H9 (cell line): Measurements from ENCODE around the gene ALDH3A2. TPM values are rescaled to one million over a fixed set of nuclear protein-coding genes. Genes with fewer than 3 reads are reported as not detected.

Experiments used
- DNase-seq: peaks from one replicate; pipeline ENCODE4 v3.0.0-alpha.2; 2017
- H2AFZ ChIP-seq: one replicate; pipeline ENCODE4 v1.6.1; 2013; ENCODE audit warnings: mild to moderate bottlenecking, low read length, control low read depth, moderate library complexity
- H2AK5ac ChIP-seq: 2 replicates; pipeline ENCODE4 v1.6.1; 2013; ENCODE audit warnings: low read length, control low read depth, mixed read lengths; ENCODE audit not compliant: insufficient read length
- H2BK120ac ChIP-seq: one replicate; pipeline ENCODE4 v1.6.1; 2013; ENCODE audit warnings: low read depth, mild to moderate bottlenecking, low read length, control low read depth, inconsistent platforms; ENCODE audit not compliant: poor library complexity, severe bottlenecking
- H2BK12ac ChIP-seq: 2 replicates; pipeline ENCODE4 v1.6.1; 2013; ENCODE audit warnings: low read length, control low read depth, mixed read lengths, low read depth; ENCODE audit not compliant: insufficient read length
- H2BK15ac ChIP-seq: 2 replicates; pipeline ENCODE4 v1.6.1; 2013; ENCODE audit warnings: low read depth, low read length, control low read depth
- H2BK20ac ChIP-seq: one replicate; pipeline ENCODE4 v1.6.1; 2013; ENCODE audit warnings: low read depth, mild to moderate bottlenecking, low read length, control low read depth, inconsistent platforms; ENCODE audit not compliant: poor library complexity, severe bottlenecking
- H2BK5ac ChIP-seq: 2 replicates; pipeline ENCODE4 v1.6.1; 2013; ENCODE audit warnings: low read length, control low read depth, mixed read lengths; ENCODE audit not compliant: insufficient read length
- H3K14ac ChIP-seq: 2 replicates; pipeline ENCODE4 v1.6.1; 2013; ENCODE audit warnings: low read length, control low read depth; ENCODE audit not compliant: insufficient read depth
- H3K18ac ChIP-seq: 2 replicates; pipeline ENCODE4 v1.6.1; 2013; ENCODE audit warnings: low read depth, mild to moderate bottlenecking, mixed read lengths, low read length, control low read depth; ENCODE audit not compliant: insufficient read length
- H3K23ac ChIP-seq: 2 replicates; pipeline ENCODE4 v1.6.1; 2013; ENCODE audit warnings: low read length, control low read depth, mixed read lengths, low read depth; ENCODE audit not compliant: insufficient read length
- H3K23me2 ChIP-seq: 2 replicates; pipeline ENCODE4 v1.6.1; 2013; ENCODE audit warnings: low read depth, mild to moderate bottlenecking, mixed read lengths, low read length, control low read depth; ENCODE audit not compliant: insufficient read length, poor library complexity, severe bottlenecking
- H3K27ac ChIP-seq: 2 replicates; pipeline ENCODE4 v1.5.1; 2013; ENCODE audit warnings: low read length, control low read depth, mixed read lengths, low read depth; ENCODE audit not compliant: insufficient read length
- H3K27me3 ChIP-seq: 2 replicates; pipeline ENCODE4 v1.6.1; 2013; ENCODE audit warnings: low read length, control low read depth, inconsistent platforms; ENCODE audit not compliant: insufficient read depth
- H3K4ac ChIP-seq: 2 replicates; pipeline ENCODE4 v1.6.1; 2013; ENCODE audit warnings: low read depth, mild to moderate bottlenecking, control low read depth, inconsistent platforms, low read length, moderate library complexity
- H3K4me1 ChIP-seq: 2 replicates; pipeline ENCODE4 v1.6.1; 2013; ENCODE audit warnings: low read length, control low read depth, inconsistent platforms; ENCODE audit not compliant: insufficient read depth
- H3K4me2 ChIP-seq: 2 replicates; pipeline ENCODE4 v1.6.1; 2013; ENCODE audit warnings: low read length, control low read depth, mixed read lengths; ENCODE audit not compliant: insufficient read length, insufficient read depth
- H3K56ac ChIP-seq: 2 replicates; pipeline ENCODE4 v1.6.1; 2013; ENCODE audit warnings: low read depth, mild to moderate bottlenecking, mixed read lengths, low read length, control low read depth; ENCODE audit not compliant: insufficient read length
- H3K79me1 ChIP-seq: 2 replicates; pipeline ENCODE4 v1.6.1; 2013; ENCODE audit warnings: low read depth, mild to moderate bottlenecking, moderate library complexity, low read length, control low read depth, inconsistent platforms; ENCODE audit not compliant: insufficient read depth, poor library complexity, severe bottlenecking
- H3K79me2 ChIP-seq: 2 replicates; pipeline ENCODE4 v1.6.1; 2013; ENCODE audit warnings: low read length, control low read depth, inconsistent platforms; ENCODE audit not compliant: insufficient read depth
- H3K9ac ChIP-seq: 2 replicates; pipeline ENCODE4 v1.6.1; 2013; ENCODE audit warnings: low read length, control low read depth, mixed read lengths; ENCODE audit not compliant: insufficient read length; ENCODE audit errors: extremely low read depth
- H3K9me3 ChIP-seq: one replicate; pipeline ENCODE4 v1.6.1; 2013; ENCODE audit warnings: low read depth, low read length, inconsistent platforms; ENCODE audit not compliant: control insufficient read depth
- H3T11ph ChIP-seq: one replicate; pipeline ENCODE4 v1.6.1; 2013; ENCODE audit warnings: mild to moderate bottlenecking, low read length, control low read depth, inconsistent platforms
- H4K20me1 ChIP-seq: one replicate; pipeline ENCODE4 v1.6.1; 2013; ENCODE audit not compliant: control insufficient read depth, insufficient read length, insufficient read depth
- H4K5ac ChIP-seq: 2 replicates; pipeline ENCODE4 v1.6.1; 2013; ENCODE audit warnings: low read depth, mild to moderate bottlenecking, mixed read lengths, low read length, control low read depth; ENCODE audit not compliant: insufficient read length
- H4K8ac ChIP-seq: replicated peaks from 2 replicates; pipeline ENCODE4 v1.6.1; 2013; ENCODE audit warnings: low read length, control low read depth, mixed read lengths, low read depth; ENCODE audit not compliant: insufficient read length
- H4K91ac ChIP-seq: 2 replicates; pipeline ENCODE4 v1.6.1; 2013; ENCODE audit warnings: low read depth, mild to moderate bottlenecking, moderate library complexity, mixed read lengths, low read length, control low read depth; ENCODE audit not compliant: insufficient read length
- H3K27ac Mint-ChIP-seq, 3 experiments: 2 replicates in 2 of 3; 3 replicates in 1 of 3; pipeline ENCODE4 v1.8.0; 2020 to 2021; ENCODE audit warnings: mixed read lengths in 3 of 3, mild to moderate bottlenecking in 1 of 3, moderate library complexity in 1 of 3
- H3K27me3 Mint-ChIP-seq: 2 replicates; pipeline ENCODE4 v1.8.0; 2021; ENCODE audit warnings: low read depth, mild to moderate bottlenecking, moderate library complexity, mixed read lengths
- H3K36me3 Mint-ChIP-seq, 3 experiments: 2 replicates in 2 of 3; 3 replicates in 1 of 3; pipeline ENCODE4 v1.8.0; 2020 to 2021; ENCODE audit warnings: low read depth in 3 of 3, mixed read lengths in 3 of 3; ENCODE audit not compliant: insufficient read depth in 1 of 3
- H3K4me1 Mint-ChIP-seq, 2 experiments: 2 replicates each; pipeline ENCODE4 v1.8.0; 2020; ENCODE audit warnings: mixed read lengths in 2 of 2
- H3K4me3 Mint-ChIP-seq, 2 experiments: 2 replicates in 1 of 2; 3 replicates in 1 of 2; pipeline ENCODE4 v1.8.0; 2020 to 2021; ENCODE audit warnings: mild to moderate bottlenecking in 2 of 2, mixed read lengths in 2 of 2, moderate library complexity in 1 of 2
- H3K9me3 Mint-ChIP-seq, 2 experiments: 2 replicates in 1 of 2; 3 replicates in 1 of 2; pipeline ENCODE4 v1.8.0; 2020; ENCODE audit warnings: mild to moderate bottlenecking in 2 of 2, mixed read lengths in 2 of 2, moderate library complexity in 1 of 2
- WGBS: extraction: QIAGEN DNeasy Blood & Tissue Kit; methylation state at CpG from one replicate; pipeline ENCODE4 v1.1.7; 2013; ENCODE audit warnings: missing lambda C conversion rate, low lambda C conversion rate, mixed read lengths; ENCODE audit not compliant: insufficient read length; ENCODE audit errors: extremely low coverage; 5-methylcytosine and 5-hydroxymethylcytosine counted together
- total RNA-seq: library from RNA; stranded (reverse); gene quantifications from 2 replicates; pipeline ENCODE4 v1.2.1, GENCODE V29; 2021
- TF ChIP-seq, protein P1 (sequence below): fragments of 200-600 bp; sonication (generic); conservative IDR thresholded peaks from 3 replicates; pipeline ENCODE4 v1.8.0; 2021; ENCODE audit warnings: antibody characterized with exemption, mild to moderate bottlenecking

ALDH3A2 gene
- total RNA-seq, 1 experiment from 2014 or later, result 100 TPM

DNA sequence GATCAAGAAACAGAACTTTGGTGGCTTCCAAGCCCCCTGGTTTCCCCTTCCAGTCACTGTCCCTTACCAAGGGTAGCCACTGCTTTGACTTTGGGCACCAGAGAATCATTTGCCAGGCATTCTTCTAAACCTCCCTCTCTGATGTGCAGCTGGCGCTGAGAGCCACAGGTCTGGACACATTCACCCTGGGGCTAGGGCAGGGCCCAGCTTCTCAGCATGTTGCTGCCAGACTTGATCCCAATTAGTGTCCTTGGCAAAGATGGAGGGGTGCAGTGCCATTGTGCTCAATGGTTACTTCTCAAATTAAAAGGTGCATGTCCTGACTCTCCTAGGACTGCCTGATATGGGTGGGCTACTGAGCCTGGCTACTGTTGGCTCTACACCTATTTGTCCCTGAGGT, 75.4 kb downstream of the ALDH3A2 start:
- Histone ChIP-seq H2BK20ac (no peak overlapping the region), H3K23ac (no peak overlapping the region), H3K79me1 (no peaks in the 10 kb centered on the region), H3K79me2 (no peaks in the 10 kb centered on the region), H2AK5ac (no peak overlapping the region), H3K9me3 (no peaks in the 10 kb centered on the region), H2BK15ac (no peak overlapping the region), H3K4ac (no peak overlapping the region), H3K18ac (no peak overlapping the region), H3K14ac (no peak overlapping the region), H4K91ac (no peak overlapping the region), H2BK120ac (no peak overlapping the region), H4K5ac (no peak overlapping the region), H3K4me2 (no peak overlapping the region), H3T11ph (no peak overlapping the region), H2BK5ac (no peak overlapping the region), H2AFZ (no peak overlapping the region), H2BK12ac (no peak overlapping the region), H3K27ac (no peak overlapping the region), H4K20me1 (no peaks in the 10 kb centered on the region), H3K56ac (no peak overlapping the region), H4K8ac (no peak overlapping the region), H3K27me3 (no peaks in the 10 kb centered on the region), H3K23me2 (no peaks in the 10 kb centered on the region), H3K9ac (no peak overlapping the region), H3K4me1 (no peaks in the 10 kb centered on the region)
- H3K36me3 Mint-ChIP-seq, result no peaks in the 10 kb centered on the region
- DNase-seq, result no peak
- TF ChIP-seq, protein P1, sequence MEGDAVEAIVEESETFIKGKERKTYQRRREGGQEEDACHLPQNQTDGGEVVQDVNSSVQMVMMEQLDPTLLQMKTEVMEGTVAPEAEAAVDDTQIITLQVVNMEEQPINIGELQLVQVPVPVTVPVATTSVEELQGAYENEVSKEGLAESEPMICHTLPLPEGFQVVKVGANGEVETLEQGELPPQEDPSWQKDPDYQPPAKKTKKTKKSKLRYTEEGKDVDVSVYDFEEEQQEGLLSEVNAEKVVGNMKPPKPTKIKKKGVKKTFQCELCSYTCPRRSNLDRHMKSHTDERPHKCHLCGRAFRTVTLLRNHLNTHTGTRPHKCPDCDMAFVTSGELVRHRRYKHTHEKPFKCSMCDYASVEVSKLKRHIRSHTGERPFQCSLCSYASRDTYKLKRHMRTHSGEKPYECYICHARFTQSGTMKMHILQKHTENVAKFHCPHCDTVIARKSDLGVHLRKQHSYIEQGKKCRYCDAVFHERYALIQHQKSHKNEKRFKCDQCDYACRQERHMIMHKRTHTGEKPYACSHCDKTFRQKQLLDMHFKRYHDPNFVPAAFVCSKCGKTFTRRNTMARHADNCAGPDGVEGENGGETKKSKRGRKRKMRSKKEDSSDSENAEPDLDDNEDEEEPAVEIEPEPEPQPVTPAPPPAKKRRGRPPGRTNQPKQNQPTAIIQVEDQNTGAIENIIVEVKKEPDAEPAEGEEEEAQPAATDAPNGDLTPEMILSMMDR, result no peak
- H3K4me1 Mint-ChIP-seq, result peaks cover 0 to 8% of the 10 kb centered on the region in 2 experiments; a peak in 3 of 4 replicates
- H3K9me3 Mint-ChIP-seq, result no peaks in the 10 kb centered on the region
- H3K27me3 Mint-ChIP-seq, result no peaks in the 10 kb centered on the region; the same call in 1 of the 2 replicates
- H3K27ac Mint-ChIP-seq, result no peak overlapping the region
- no CpG with 5 or more reads among the region's 1 CpG for WGBS
- H3K4me3 Mint-ChIP-seq, result no peak overlapping the region
